HEK293 (cell line): ENCODE data around the gene ANKRD52.
A peak's percentile ranks its signal among the peaks of the same experiment; 100 is the strongest.

Experiments
- CTCF ChIA-PET: fragments of 350-600 bp; formaldehyde crosslinking; extraction: SDS; loops from one replicate; lab custom pipeline; 2021; ENCODE audit warnings: antibody characterized with exemption; lab: Yijun Ruan, JAX
- POLR2A ChIA-PET: fragments of 300-600 bp; formaldehyde crosslinking; extraction: SDS; loops from one replicate; lab custom pipeline; 2020; ENCODE audit warnings: antibody characterized with exemption, inconsistent platforms; lab: Yijun Ruan, JAX
- H3K27ac ChIP-seq: fragments of 200-500 bp; sonication (Bioruptor generic); 2 replicates; pipeline ENCODE4 v1.5.1; 2014; ENCODE audit warnings: low read depth, low read length, control low read depth, inconsistent platforms; ENCODE audit errors: extremely low read depth
- H3K36me3 ChIP-seq, 2 experiments: fragments of 200-500 bp in 1 of 2; sonication (Bioruptor generic) in 1 of 2; 1 replicate in 1 of 2; 2 replicates in 1 of 2; pipeline ENCODE4 v1.5.1; 2014 to 2017; ENCODE audit warnings: inconsistent platforms in 2 of 2, low read length in 2 of 2; ENCODE audit not compliant: control insufficient read depth in 2 of 2, insufficient read depth in 1 of 2
- H3K4me1 ChIP-seq: fragments of 200-500 bp; sonication (Bioruptor generic); 2 replicates; pipeline ENCODE4 v1.5.1; 2014; ENCODE audit warnings: mild to moderate bottlenecking, low read length, inconsistent platforms; ENCODE audit not compliant: control insufficient read depth, insufficient read depth
- H3K4me3 ChIP-seq: 2 replicates; pipeline ENCODE4 v1.5.1; 2011; ENCODE audit warnings: low read depth, mild to moderate bottlenecking, control low read depth, low read length, moderate library complexity
- H3K9me3 ChIP-seq: fragments of 200-500 bp; sonication (Bioruptor generic); 2 replicates; pipeline ENCODE4 v1.5.1; 2014; ENCODE audit warnings: low read depth, low read length, inconsistent platforms; ENCODE audit not compliant: control insufficient read depth, insufficient read depth
- EGR2 ChIP-seq: fragments of 450-650 bp; formaldehyde crosslinking; IDR thresholded peaks from 2 replicates; pipeline ENCODE4 v1.5.1; 2016; ENCODE audit warnings: low read depth, missing biosample characterization, missing genetic modification characterization
- GLIS1 ChIP-seq: fragments of 450-650 bp; formaldehyde crosslinking; IDR thresholded peaks from 2 replicates; pipeline ENCODE4 v1.5.1; 2016; ENCODE audit warnings: missing biosample characterization, missing genetic modification characterization
- GLIS2 ChIP-seq: fragments of 450-650 bp; formaldehyde crosslinking; IDR thresholded peaks from 2 replicates; pipeline ENCODE4 v1.5.1; 2016; ENCODE audit warnings: missing biosample characterization, missing genetic modification characterization
- OVOL3 ChIP-seq: fragments of 450-650 bp; formaldehyde crosslinking; IDR thresholded peaks from 2 replicates; pipeline ENCODE4 v1.5.1; 2016; ENCODE audit warnings: missing biosample characterization, missing genetic modification characterization
- SCRT2 ChIP-seq: fragments of 450-650 bp; formaldehyde crosslinking; IDR thresholded peaks from 2 replicates; pipeline ENCODE4 v1.5.1; 2016; ENCODE audit warnings: missing biosample characterization, missing genetic modification characterization
- SP2 ChIP-seq: fragments of 450-650 bp; formaldehyde crosslinking; IDR thresholded peaks from 2 replicates; pipeline ENCODE4 v1.5.1; 2016; ENCODE audit warnings: missing biosample characterization, missing genetic modification characterization
- TRIM28 ChIP-seq: IDR thresholded peaks from 2 replicates; pipeline ENCODE4 v1.6.1; 2011; ENCODE audit warnings: low read length, control low read depth, borderline replicate concordance
- YY1 ChIP-seq: fragments of 450-650 bp; formaldehyde crosslinking; IDR thresholded peaks from 2 replicates; pipeline ENCODE4 v1.5.1; 2018; ENCODE audit warnings: missing biosample characterization, missing genetic modification characterization
- ZBTB48 ChIP-seq: fragments of 450-650 bp; formaldehyde crosslinking; IDR thresholded peaks from 2 replicates; pipeline ENCODE4 v1.5.1; 2016; ENCODE audit warnings: missing biosample characterization, missing genetic modification characterization
- ZIC2 ChIP-seq: fragments of 450-650 bp; formaldehyde crosslinking; IDR thresholded peaks from 2 replicates; pipeline ENCODE4 v1.5.1; 2016; ENCODE audit warnings: missing biosample characterization, missing genetic modification characterization
- ZNF112 ChIP-seq: fragments of 450-650 bp; formaldehyde crosslinking; IDR thresholded peaks from 2 replicates; pipeline ENCODE4 v1.5.0; 2017; ENCODE audit warnings: missing biosample characterization, missing genetic modification characterization
- ZNF302 ChIP-seq: fragments of 450-650 bp; formaldehyde crosslinking; IDR thresholded peaks from 2 replicates; pipeline ENCODE4 v1.5.1; 2016; ENCODE audit warnings: missing biosample characterization, missing genetic modification characterization, low read depth
- ZNF354C ChIP-seq: fragments of 450-650 bp; formaldehyde crosslinking; IDR thresholded peaks from 2 replicates; pipeline ENCODE4 v1.5.1; 2016; ENCODE audit warnings: missing biosample characterization, missing genetic modification characterization, low read depth, borderline replicate concordance
- ZNF544 ChIP-seq: fragments of 450-650 bp; formaldehyde crosslinking; IDR thresholded peaks from 2 replicates; pipeline ENCODE4 v1.5.0; 2017; ENCODE audit warnings: missing biosample characterization, missing genetic modification characterization
- ZNF548 ChIP-seq: fragments of 450-650 bp; formaldehyde crosslinking; IDR thresholded peaks from 2 replicates; pipeline ENCODE4 v1.5.1; 2016; ENCODE audit warnings: missing biosample characterization, missing genetic modification characterization
- ZNF561 ChIP-seq: fragments of 450-650 bp; IDR thresholded peaks from 2 replicates; pipeline ENCODE4 v1.5.1; 2018; ENCODE audit warnings: missing biosample characterization, missing genetic modification characterization, borderline replicate concordance
- ZNF585B ChIP-seq: fragments of 450-650 bp; formaldehyde crosslinking; IDR thresholded peaks from 2 replicates; pipeline ENCODE4 v1.5.1; 2016; ENCODE audit warnings: missing biosample characterization, missing genetic modification characterization
- ZNF660 ChIP-seq: fragments of 450-650 bp; IDR thresholded peaks from 2 replicates; pipeline ENCODE4 v1.5.1; 2018; ENCODE audit warnings: missing biosample characterization, mild to moderate bottlenecking, missing genetic modification characterization
- ZNF677 ChIP-seq: fragments of 450-650 bp; IDR thresholded peaks from 2 replicates; pipeline ENCODE4 v1.5.0; 2018; ENCODE audit warnings: missing biosample characterization, mild to moderate bottlenecking, missing genetic modification characterization, moderate library complexity
- ZNF701 ChIP-seq: fragments of 450-650 bp; formaldehyde crosslinking; IDR thresholded peaks from 2 replicates; pipeline ENCODE4 v1.5.1; 2016; ENCODE audit warnings: missing biosample characterization, missing genetic modification characterization
- ZXDB ChIP-seq: fragments of 450-650 bp; formaldehyde crosslinking; IDR thresholded peaks from 2 replicates; pipeline ENCODE4 v1.5.1; 2016; ENCODE audit warnings: missing biosample characterization, missing genetic modification characterization
- TF ChIP-seq, protein P1 (sequence below): fragments of 450-650 bp; formaldehyde crosslinking; IDR thresholded peaks from 2 replicates; pipeline ENCODE4 v1.5.1; 2016; ENCODE audit warnings: missing biosample characterization, missing genetic modification characterization
- TF ChIP-seq, protein P2 (sequence below): fragments of 450-650 bp; formaldehyde crosslinking; IDR thresholded peaks from 2 replicates; pipeline ENCODE4 v1.5.1; 2016; ENCODE audit warnings: missing biosample characterization, missing genetic modification characterization
- TF ChIP-seq, protein P3 (sequence below): fragments of 450-650 bp; formaldehyde crosslinking; IDR thresholded peaks from 2 replicates; pipeline ENCODE4 v1.5.1; 2016; ENCODE audit warnings: missing biosample characterization, missing genetic modification characterization
- TF ChIP-seq, protein P4 (sequence below): fragments of 450-650 bp; formaldehyde crosslinking; IDR thresholded peaks from 2 replicates; pipeline ENCODE4 v1.5.1; 2016; ENCODE audit warnings: missing biosample characterization, missing genetic modification characterization
- TF ChIP-seq, protein P5 (sequence below): fragments of 450-650 bp; formaldehyde crosslinking; IDR thresholded peaks from 2 replicates; pipeline ENCODE4 v1.5.1; 2016; ENCODE audit warnings: missing biosample characterization, missing genetic modification characterization, low read depth

ANKRD52 gene

DNA sequence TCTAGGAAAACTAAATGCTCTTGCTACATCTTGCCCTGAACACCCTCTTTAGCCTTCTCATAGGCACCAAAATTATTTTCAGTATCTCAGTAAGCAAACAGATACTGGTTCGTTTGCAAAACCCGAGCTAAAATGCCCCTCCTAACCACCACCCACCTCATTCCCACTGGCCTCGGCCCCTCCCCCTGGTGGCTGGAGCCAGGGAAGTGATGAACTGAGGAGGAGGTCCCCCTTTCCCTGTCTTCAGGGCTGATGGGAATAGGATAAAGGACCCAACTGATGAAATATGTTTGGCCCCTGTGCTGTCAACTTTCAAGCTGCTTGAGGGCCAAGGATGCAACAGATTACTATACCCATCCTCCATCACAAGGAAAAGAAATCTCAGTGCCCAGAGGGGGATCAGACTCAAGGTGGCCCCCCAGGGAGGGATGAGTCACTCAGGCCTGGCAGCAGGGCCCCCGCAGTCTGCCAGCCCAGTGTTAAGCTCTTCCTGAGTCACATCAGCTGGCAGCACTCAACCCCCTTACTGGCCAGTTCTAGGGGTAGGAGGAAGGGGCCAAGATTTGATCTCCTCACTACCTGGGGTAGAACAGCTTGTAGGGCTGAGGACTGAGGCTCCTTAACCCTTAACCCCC, 1.7 kb downstream of the ANKRD52 start:
- no peak overlapping the region; the same call in 1 of the 2 replicates for H3K27ac ChIP-seq
- peaks cover 13% of the 10 kb centered on the region for H3K4me1 ChIP-seq
- ChIA-PET POLR2A (interaction anchor here (0.6 to 3.5 kb wide), 5 partner anchors 9 to 101 kb away, joined by 3 to 26 read pairs (median 3); partner anchors contain the start of gene COQ10A), CTCF (interaction anchor here (0.5 to 2.3 kb wide), 16 partner anchors 10 to 1875 kb away, joined by 3 to 10 read pairs (median 4); partner anchors contain the start of genes RNF41 and SMARCC2)
- no peak overlapping the region for H3K4me3 ChIP-seq
- H3K36me3 ChIP-seq, result peaks cover 30 to 58% of the 10 kb centered on the region in 2 experiments
- no peaks in the 10 kb centered on the region for H3K9me3 ChIP-seq
- TF ChIP-seq, protein P1, sequence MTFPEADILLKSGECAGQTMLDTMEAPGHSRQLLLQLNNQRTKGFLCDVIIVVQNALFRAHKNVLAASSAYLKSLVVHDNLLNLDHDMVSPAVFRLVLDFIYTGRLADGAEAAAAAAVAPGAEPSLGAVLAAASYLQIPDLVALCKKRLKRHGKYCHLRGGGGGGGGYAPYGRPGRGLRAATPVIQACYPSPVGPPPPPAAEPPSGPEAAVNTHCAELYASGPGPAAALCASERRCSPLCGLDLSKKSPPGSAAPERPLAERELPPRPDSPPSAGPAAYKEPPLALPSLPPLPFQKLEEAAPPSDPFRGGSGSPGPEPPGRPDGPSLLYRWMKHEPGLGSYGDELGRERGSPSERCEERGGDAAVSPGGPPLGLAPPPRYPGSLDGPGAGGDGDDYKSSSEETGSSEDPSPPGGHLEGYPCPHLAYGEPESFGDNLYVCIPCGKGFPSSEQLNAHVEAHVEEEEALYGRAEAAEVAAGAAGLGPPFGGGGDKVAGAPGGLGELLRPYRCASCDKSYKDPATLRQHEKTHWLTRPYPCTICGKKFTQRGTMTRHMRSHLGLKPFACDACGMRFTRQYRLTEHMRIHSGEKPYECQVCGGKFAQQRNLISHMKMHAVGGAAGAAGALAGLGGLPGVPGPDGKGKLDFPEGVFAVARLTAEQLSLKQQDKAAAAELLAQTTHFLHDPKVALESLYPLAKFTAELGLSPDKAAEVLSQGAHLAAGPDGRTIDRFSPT (tag by site-specific recombination), result 0 out of 2 replicates have a peak, but pooled peaks have one; percentile 13
- TF ChIP-seq, protein P2, sequence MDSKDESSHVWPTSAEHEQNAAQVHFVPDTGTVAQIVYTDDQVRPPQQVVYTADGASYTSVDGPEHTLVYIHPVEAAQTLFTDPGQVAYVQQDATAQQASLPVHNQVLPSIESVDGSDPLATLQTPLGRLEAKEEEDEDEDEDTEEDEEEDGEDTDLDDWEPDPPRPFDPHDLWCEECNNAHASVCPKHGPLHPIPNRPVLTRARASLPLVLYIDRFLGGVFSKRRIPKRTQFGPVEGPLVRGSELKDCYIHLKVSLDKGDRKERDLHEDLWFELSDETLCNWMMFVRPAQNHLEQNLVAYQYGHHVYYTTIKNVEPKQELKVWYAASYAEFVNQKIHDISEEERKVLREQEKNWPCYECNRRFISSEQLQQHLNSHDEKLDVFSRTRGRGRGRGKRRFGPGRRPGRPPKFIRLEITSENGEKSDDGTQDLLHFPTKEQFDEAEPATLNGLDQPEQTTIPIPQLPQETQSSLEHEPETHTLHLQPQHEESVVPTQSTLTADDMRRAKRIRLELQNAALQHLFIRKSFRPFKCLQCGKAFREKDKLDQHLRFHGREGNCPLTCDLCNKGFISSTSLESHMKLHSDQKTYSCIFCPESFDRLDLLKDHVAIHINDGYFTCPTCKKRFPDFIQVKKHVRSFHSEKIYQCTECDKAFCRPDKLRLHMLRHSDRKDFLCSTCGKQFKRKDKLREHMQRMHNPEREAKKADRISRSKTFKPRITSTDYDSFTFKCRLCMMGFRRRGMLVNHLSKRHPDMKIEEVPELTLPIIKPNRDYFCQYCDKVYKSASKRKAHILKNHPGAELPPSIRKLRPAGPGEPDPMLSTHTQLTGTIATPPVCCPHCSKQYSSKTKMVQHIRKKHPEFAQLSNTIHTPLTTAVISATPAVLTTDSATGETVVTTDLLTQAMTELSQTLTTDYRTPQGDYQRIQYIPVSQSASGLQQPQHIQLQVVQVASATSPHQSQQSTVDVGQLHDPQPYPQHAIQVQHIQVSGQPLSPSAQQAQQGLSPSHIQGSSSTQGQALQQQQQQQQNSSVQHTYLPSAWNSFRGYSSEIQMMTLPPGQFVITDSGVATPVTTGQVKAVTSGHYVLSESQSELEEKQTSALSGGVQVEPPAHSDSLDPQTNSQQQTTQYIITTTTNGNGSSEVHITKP (tag by site-specific recombination), result peak; percentile 64
- peak; percentile 97 for TF ChIP-seq GLIS1 (tag by site-specific recombination)
- TF ChIP-seq ZNF701, result no peak
- TF ChIP-seq, protein P3, sequence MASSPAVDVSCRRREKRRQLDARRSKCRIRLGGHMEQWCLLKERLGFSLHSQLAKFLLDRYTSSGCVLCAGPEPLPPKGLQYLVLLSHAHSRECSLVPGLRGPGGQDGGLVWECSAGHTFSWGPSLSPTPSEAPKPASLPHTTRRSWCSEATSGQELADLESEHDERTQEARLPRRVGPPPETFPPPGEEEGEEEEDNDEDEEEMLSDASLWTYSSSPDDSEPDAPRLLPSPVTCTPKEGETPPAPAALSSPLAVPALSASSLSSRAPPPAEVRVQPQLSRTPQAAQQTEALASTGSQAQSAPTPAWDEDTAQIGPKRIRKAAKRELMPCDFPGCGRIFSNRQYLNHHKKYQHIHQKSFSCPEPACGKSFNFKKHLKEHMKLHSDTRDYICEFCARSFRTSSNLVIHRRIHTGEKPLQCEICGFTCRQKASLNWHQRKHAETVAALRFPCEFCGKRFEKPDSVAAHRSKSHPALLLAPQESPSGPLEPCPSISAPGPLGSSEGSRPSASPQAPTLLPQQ (tag by site-specific recombination), result no peak
- TF ChIP-seq, protein P4, sequence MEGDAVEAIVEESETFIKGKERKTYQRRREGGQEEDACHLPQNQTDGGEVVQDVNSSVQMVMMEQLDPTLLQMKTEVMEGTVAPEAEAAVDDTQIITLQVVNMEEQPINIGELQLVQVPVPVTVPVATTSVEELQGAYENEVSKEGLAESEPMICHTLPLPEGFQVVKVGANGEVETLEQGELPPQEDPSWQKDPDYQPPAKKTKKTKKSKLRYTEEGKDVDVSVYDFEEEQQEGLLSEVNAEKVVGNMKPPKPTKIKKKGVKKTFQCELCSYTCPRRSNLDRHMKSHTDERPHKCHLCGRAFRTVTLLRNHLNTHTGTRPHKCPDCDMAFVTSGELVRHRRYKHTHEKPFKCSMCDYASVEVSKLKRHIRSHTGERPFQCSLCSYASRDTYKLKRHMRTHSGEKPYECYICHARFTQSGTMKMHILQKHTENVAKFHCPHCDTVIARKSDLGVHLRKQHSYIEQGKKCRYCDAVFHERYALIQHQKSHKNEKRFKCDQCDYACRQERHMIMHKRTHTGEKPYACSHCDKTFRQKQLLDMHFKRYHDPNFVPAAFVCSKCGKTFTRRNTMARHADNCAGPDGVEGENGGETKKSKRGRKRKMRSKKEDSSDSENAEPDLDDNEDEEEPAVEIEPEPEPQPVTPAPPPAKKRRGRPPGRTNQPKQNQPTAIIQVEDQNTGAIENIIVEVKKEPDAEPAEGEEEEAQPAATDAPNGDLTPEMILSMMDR (tag by site-specific recombination), result peak; percentile 17; the same call in 1 of the 2 replicates
- no peak for TF ChIP-seq ZNF561 (tag by site-specific recombination)
- no peak for TF ChIP-seq ZNF585B (tag by site-specific recombination)
- TF ChIP-seq OVOL3 (tag by site-specific recombination), result no peak
- TF ChIP-seq ZNF548 (tag by site-specific recombination), result no peak
- TF ChIP-seq EGR2 (tag by site-specific recombination), result 0 out of 2 replicates have a peak, but pooled peaks have one; percentile 5
- TF ChIP-seq ZNF660, result 0 out of 2 replicates have a peak, but pooled peaks have one; percentile 32
- TF ChIP-seq SP2, result 0 out of 2 replicates have a peak, but pooled peaks have one; percentile 18
- TF ChIP-seq ZNF302, result no peak
- no peak for TF ChIP-seq ZNF354C
- peak; percentile 79 for TF ChIP-seq GLIS2
- TF ChIP-seq SCRT2 (tag by site-specific recombination), result peak; percentile 60; the same call in 1 of the 2 replicates
- no peak for TF ChIP-seq ZBTB48 (tag by site-specific recombination)
- TF ChIP-seq ZNF544 (tag by site-specific recombination), result no peak
- TF ChIP-seq, protein P5, sequence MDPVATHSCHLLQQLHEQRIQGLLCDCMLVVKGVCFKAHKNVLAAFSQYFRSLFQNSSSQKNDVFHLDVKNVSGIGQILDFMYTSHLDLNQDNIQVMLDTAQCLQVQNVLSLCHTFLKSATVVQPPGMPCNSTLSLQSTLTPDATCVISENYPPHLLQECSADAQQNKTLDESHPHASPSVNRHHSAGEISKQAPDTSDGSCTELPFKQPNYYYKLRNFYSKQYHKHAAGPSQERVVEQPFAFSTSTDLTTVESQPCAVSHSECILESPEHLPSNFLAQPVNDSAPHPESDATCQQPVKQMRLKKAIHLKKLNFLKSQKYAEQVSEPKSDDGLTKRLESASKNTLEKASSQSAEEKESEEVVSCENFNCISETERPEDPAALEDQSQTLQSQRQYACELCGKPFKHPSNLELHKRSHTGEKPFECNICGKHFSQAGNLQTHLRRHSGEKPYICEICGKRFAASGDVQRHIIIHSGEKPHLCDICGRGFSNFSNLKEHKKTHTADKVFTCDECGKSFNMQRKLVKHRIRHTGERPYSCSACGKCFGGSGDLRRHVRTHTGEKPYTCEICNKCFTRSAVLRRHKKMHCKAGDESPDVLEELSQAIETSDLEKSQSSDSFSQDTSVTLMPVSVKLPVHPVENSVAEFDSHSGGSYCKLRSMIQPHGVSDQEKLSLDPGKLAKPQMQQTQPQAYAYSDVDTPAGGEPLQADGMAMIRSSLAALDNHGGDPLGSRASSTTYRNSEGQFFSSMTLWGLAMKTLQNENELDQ (tag by site-specific recombination), result no peak
- TF ChIP-seq ZIC2 (tag by site-specific recombination), result peak; percentile 79
- no peak for TF ChIP-seq ZXDB
- TF ChIP-seq TRIM28, result no peak
- TF ChIP-seq ZNF112 (tag by site-specific recombination), result no peak
- TF ChIP-seq ZNF677 (tag by site-specific recombination), result no peak
- TF ChIP-seq YY1 (tag by site-specific recombination), result no peak
